HepG2 (cell line): ENCODE results near the gene OXLD1. TPM values are rescaled to one million over a fixed set of nuclear protein-coding genes. Genes with fewer than 3 reads are reported as not detected.

Experiments used
- ATAC-seq: fragments of 200-7000 bp; cut with Tn5 transposase; 3 replicates; pipeline ENCODE4 v1.9.1; 2020; ENCODE audit warnings: mild to moderate bottlenecking, moderate library complexity
- BruUV-seq: library from RNA; stranded (reverse); fragments of 400-500 nt; replicated peaks from 2 replicates; lab custom pipeline; 2021; lab: Mats Ljungman, UMichigan
- CTCF ChIA-PET: fragments of 300-600 bp; formaldehyde crosslinking; extraction: SDS; loops from one replicate; lab custom pipeline; 2021; ENCODE audit warnings: low total read pairs, inconsistent platforms, low intra/inter-chr PET ratio; lab: Yijun Ruan, JAX
- POLR2A ChIA-PET: fragments of 350-600 bp; sonication (Branson Sonifier 250); formaldehyde crosslinking; loops from one replicate; lab custom pipeline; 2020; ENCODE audit warnings: antibody characterized with exemption, inconsistent platforms; lab: Yijun Ruan, JAX
- DNase-seq: peaks from one replicate; pipeline ENCODE4 v3.0.0-alpha.2; 2015; ENCODE audit warnings: low spot score
- FAIRE-seq: peaks from 3 replicates; lab custom pipeline; 2011; peaks lifted over from hg19 to GRCh38; lab: Jason Lieb, UNC
- H2AFZ ChIP-seq: one replicate; pipeline ENCODE4 v1.6.1; 2011; ENCODE audit warnings: low read length, inconsistent platforms
- H3K27ac ChIP-seq: fragments of 300-600 bp; 3 replicates; pipeline ENCODE4 v1.8.0; 2011; ENCODE audit warnings: mixed run types, mild to moderate bottlenecking, mixed read lengths, low read length, inconsistent platforms; ENCODE audit not compliant: insufficient read depth; ENCODE audit errors: extremely low read length
- H3K27me3 ChIP-seq, 2 experiments: fragments of 200-600 bp in 1 of 2; 2 replicates in 1 of 2; 3 replicates in 1 of 2; pipeline versions ENCODE4 v1.6.0 to v1.8.0; 2011; ENCODE audit warnings: low read length in 2 of 2, mild to moderate bottlenecking in 2 of 2, moderate library complexity in 2 of 2, inconsistent platforms in 1 of 2; ENCODE audit not compliant: insufficient read depth in 2 of 2, control insufficient read depth in 1 of 2
- H3K36me3 ChIP-seq, 2 experiments: fragments of 200-600 bp in 1 of 2; replicated peaks in 1 of 2; 2 replicates in 1 of 2; 3 replicates in 1 of 2; pipeline versions ENCODE4 v1.5.1 to v1.8.0; 2011; ENCODE audit warnings: low read length in 2 of 2, inconsistent platforms in 1 of 2; ENCODE audit not compliant: insufficient read depth in 2 of 2, control insufficient read depth in 1 of 2
- H3K4me1 ChIP-seq: 2 replicates; pipeline ENCODE4 v1.5.1; 2012; ENCODE audit warnings: low read length, inconsistent platforms; ENCODE audit not compliant: insufficient read depth
- H3K4me2 ChIP-seq: 2 replicates; pipeline ENCODE4 v1.6.0; 2011; ENCODE audit warnings: low read depth, low read length, inconsistent platforms
- H3K4me3 ChIP-seq, 3 experiments: fragments of 200-600 bp in 1 of 3; sonication (generic), shearing (Covaris generic) in 1 of 3; replicated peaks in 1 of 3; 2 replicates each; pipeline ENCODE4 v1.5.1; 2011 to 2016; ENCODE audit warnings: low read length in 3 of 3, inconsistent platforms in 2 of 3, low read depth in 2 of 3, mild to moderate bottlenecking in 2 of 3, control low read depth in 1 of 3, mixed read lengths in 1 of 3; ENCODE audit not compliant: insufficient read depth in 1 of 3
- H3K79me2 ChIP-seq: one replicate; pipeline ENCODE4 v1.6.1; 2011; ENCODE audit warnings: low read length, inconsistent platforms; ENCODE audit not compliant: insufficient read depth
- H3K9ac ChIP-seq: 2 replicates; pipeline ENCODE4 v1.6.0; 2011; ENCODE audit warnings: mild to moderate bottlenecking, low read depth, low read length, inconsistent platforms; ENCODE audit not compliant: insufficient read depth
- H3K9me3 ChIP-seq: 2 replicates; pipeline ENCODE4 v1.5.1; 2012; ENCODE audit warnings: mild to moderate bottlenecking, low read length
- H4K20me1 ChIP-seq: 2 replicates; pipeline ENCODE4 v1.6.0; 2011; ENCODE audit warnings: inconsistent platforms, mild to moderate bottlenecking, low read length, moderate library complexity; ENCODE audit not compliant: insufficient read depth
- AGO2 ChIP-seq: fragments of 200-400 bp; formaldehyde crosslinking; optimal IDR thresholded peaks from 2 replicates; pipeline ENCODE3; 2017; ENCODE audit warnings: mild to moderate bottlenecking, low read depth, low read length, moderate library complexity
- CREM ChIP-seq, 2 experiments: sonication (generic) in 1 of 2; formaldehyde crosslinking in 1 of 2; IDR thresholded peaks; 2 replicates each; pipeline versions ENCODE4 v1.4.0 to v1.6.1; 2016 to 2020; ENCODE audit warnings: antibody characterized with exemption in 1 of 2, mild to moderate bottlenecking in 1 of 2, missing genetic modification reagents in 1 of 2
- FOSL2 ChIP-seq: sonication (generic); formaldehyde crosslinking; IDR thresholded peaks from 2 replicates; pipeline ENCODE4 v1.4.0; 2020; ENCODE audit warnings: missing genetic modification reagents
- FOXM1 ChIP-seq: sonication (generic); formaldehyde crosslinking; IDR thresholded peaks from 2 replicates; pipeline ENCODE4 v1.5.0; 2020; ENCODE audit warnings: missing genetic modification reagents
- HNRNPL ChIP-seq: fragments of 200-400 bp; formaldehyde crosslinking; IDR thresholded peaks from 2 replicates; pipeline ENCODE4 v1.6.1; 2017; ENCODE audit warnings: mild to moderate bottlenecking, low read depth, low read length
- PCBP1 ChIP-seq: fragments of 200-400 bp; formaldehyde crosslinking; IDR thresholded peaks from 2 replicates; pipeline ENCODE4 v1.6.1; 2017; ENCODE audit warnings: mild to moderate bottlenecking, low read depth, low read length, borderline replicate concordance
- POLR2AphosphoS2 ChIP-seq: IDR thresholded peaks from 2 replicates; pipeline ENCODE4 v1.6.1; 2011; ENCODE audit warnings: low read depth, low read length, improper control_type of control experiment
- RBFOX2 ChIP-seq: fragments of 200-400 bp; formaldehyde crosslinking; IDR thresholded peaks from 2 replicates; pipeline ENCODE4 v1.6.1; 2017; ENCODE audit warnings: low read depth, mild to moderate bottlenecking, low read length
- ZNF207 ChIP-seq: fragments of 450-650 bp; IDR thresholded peaks from 2 replicates; pipeline ENCODE4 v1.6.1; 2016; ENCODE audit warnings: antibody characterized with exemption, borderline replicate concordance
- ZNF605 ChIP-seq: sonication (generic); formaldehyde crosslinking; IDR thresholded peaks from 2 replicates; pipeline ENCODE4 v1.8.0; 2022; ENCODE audit warnings: mild to moderate bottlenecking, missing genetic modification reagents
- ZNF776 ChIP-seq: sonication (generic); formaldehyde crosslinking; IDR thresholded peaks from 2 replicates; pipeline ENCODE4 v1.4.0; 2020; ENCODE audit warnings: mild to moderate bottlenecking, missing genetic modification reagents
- WGBS: methylation state at CpG from one replicate; pipeline ENCODE4 v1.1.6; 2017; ENCODE audit warnings: low lambda C conversion rate; 5-methylcytosine and 5-hydroxymethylcytosine counted together
- in situ Hi-C: cut with HindIII; loops from 2 replicates; pipeline ENCODE4 v1.10.0; 2017; ENCODE audit warnings: low pct_unique_long_range_greater_than_20kb; ENCODE audit not compliant: extremely low pct_ligation_motif_present
- intact Hi-C: fragments of 100-400 bp; cut with micrococcal nuclease; formaldehyde crosslinking; loops from one replicate; pipeline ENCODE4 v1.10.0; 2022; ENCODE audit not compliant: unreplicated experiment
- polyA plus RNA-seq, 8 experiments: library from polyadenylated mRNA; depleted of rRNA in 3 of 8; stranded (reverse) in 7 of 8; unstranded in 1 of 8; fragments of >200 nt; fragmentation: Illumina TruSeq in 4 of 8; extraction: Trizol in 4 of 8; gene quantifications; 2 replicates each; pipeline versions ENCODE4 v1.2.1 to v1.2.3, GENCODE V29; 2011 to 2016; ENCODE audit warnings: low read depth in 4 of 8, missing spikeins in 1 of 8, mixed read lengths in 1 of 8; ENCODE audit not compliant: insufficient read depth in 1 of 8
- total RNA-seq, 5 experiments: library from RNA; depleted of rRNA; stranded (reverse); fragments of >200 nt; fragmentation: Illumina TruSeq; extraction: Trizol; gene quantifications; 2 replicates each; pipeline ENCODE4 v1.2.3, GENCODE V29; 2016; ENCODE audit warnings: low read depth in 1 of 5

Gene OXLD1
- total and polyA plus RNA-seq, 2 of the 13 experiments (the other 11 are each of a cell fraction or from before 2014, with no cell fraction given): 27.1 to 37.5 TPM

- Histone ChIP-seq H3K27me3 (no peaks in the 10 kb centered on the region; a peak in 1 of 5 replicates), H3K9me3 (no peaks in the 10 kb centered on the region), H2AFZ (no peak overlapping the region), H3K4me3 (peak overlapping the region in 1 of 3 experiments; percentile 92; a peak in 2 of 6 replicates), H3K27ac (no peak overlapping the region), H3K36me3 (peaks cover 21 to 47% of the 10 kb centered on the region in 2 experiments), H3K79me2 (peaks cover 31% of the 10 kb centered on the region), H4K20me1 (no peaks in the 10 kb centered on the region), H3K4me2 (peak overlapping the region; percentile 96), H3K9ac (no peak overlapping the region), H3K4me1 (peaks cover 28% of the 10 kb centered on the region)
- ATAC-seq (no peak), DNase-seq (no peak), FAIRE-seq (no peak)
- TF ChIP-seq FOSL2 (no peak), AGO2 (peak; percentile 54), FOXM1 (no peak), POLR2AphosphoS2 (peak; percentile 3; the same call in 1 of the 2 replicates), PCBP1 (0 out of 2 replicates have a peak, but pooled peaks have one; percentile 22), ZNF776 (CRISPR knock-in tag) (peak; percentile 13; the same call in 1 of the 2 replicates), ZNF605 (no peak), HNRNPL (peak; percentile 30; the same call in 1 of the 2 replicates), RBFOX2 (peak; percentile 61), CREM (IDR thresholded peaks at IDR 0.05) (no peak), CREM (CRISPR knock-in tag; IDR thresholded peaks at IDR 0.05) (no peak), ZNF207 (no peak)
- no TSS peak for BruUV-seq
- in situ Hi-C loops: no loop called here
- intact Hi-C loops: no loop called here
- ChIA-PET POLR2A (interaction anchor here (1.6 to 6.3 kb wide), 7 partner anchors 8 to 146 kb away, joined by 4 to 143 read pairs (median 19); partner anchors contain the start of genes ARL16, HGS, MCRIP1 and MRPL12), CTCF (no interaction called here)
- WGBS: 93% methylated on average over 14 of the region's 32 CpGs
Observed at GRCh38 chr17:81715107-81715871, 48.9 kb upstream of the OXLD1 start.
